ENCODE results near the gene HSPA1A.

DNA sequence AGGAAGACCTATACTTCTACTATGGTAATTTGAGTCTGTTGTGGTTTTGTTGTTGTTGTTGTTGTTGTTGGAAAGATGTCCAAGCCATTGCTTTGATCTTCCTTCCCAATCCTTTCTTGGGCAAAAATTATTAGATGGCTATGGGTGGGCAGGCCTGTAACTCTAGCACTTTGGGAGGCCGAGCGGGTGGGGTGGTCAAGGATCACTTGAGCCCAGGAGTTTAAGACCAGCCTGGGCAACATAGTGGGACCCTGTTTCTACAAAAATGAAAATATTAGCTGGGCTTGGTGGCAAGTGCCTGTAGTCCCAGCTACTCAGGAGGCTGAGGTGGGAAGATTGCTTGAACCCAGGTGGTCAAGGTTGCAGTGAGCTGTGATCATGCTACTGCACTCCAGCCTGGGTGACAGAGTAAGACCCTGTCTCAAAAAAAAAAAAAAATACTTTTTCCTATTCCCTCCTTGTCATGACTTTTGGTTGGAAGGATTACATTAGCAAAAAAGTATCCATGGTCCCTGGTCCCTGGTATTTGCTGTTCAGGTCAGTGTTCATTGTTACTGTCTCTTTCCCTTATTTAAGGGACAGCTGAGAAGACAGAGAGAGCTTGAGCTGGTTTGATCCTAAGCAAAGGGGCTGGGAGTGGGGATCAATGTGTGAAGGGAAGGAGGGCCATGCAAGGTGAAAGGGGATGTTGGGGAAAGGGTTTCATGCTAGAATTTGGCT lies 35.6 kb downstream of the HSPA1A start:
- TF ChIP-seq, protein P1, sequence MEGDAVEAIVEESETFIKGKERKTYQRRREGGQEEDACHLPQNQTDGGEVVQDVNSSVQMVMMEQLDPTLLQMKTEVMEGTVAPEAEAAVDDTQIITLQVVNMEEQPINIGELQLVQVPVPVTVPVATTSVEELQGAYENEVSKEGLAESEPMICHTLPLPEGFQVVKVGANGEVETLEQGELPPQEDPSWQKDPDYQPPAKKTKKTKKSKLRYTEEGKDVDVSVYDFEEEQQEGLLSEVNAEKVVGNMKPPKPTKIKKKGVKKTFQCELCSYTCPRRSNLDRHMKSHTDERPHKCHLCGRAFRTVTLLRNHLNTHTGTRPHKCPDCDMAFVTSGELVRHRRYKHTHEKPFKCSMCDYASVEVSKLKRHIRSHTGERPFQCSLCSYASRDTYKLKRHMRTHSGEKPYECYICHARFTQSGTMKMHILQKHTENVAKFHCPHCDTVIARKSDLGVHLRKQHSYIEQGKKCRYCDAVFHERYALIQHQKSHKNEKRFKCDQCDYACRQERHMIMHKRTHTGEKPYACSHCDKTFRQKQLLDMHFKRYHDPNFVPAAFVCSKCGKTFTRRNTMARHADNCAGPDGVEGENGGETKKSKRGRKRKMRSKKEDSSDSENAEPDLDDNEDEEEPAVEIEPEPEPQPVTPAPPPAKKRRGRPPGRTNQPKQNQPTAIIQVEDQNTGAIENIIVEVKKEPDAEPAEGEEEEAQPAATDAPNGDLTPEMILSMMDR (tag by site-specific recombination; IDR thresholded peaks at IDR 0.05) = no peak
- TF ChIP-seq, protein P2, sequence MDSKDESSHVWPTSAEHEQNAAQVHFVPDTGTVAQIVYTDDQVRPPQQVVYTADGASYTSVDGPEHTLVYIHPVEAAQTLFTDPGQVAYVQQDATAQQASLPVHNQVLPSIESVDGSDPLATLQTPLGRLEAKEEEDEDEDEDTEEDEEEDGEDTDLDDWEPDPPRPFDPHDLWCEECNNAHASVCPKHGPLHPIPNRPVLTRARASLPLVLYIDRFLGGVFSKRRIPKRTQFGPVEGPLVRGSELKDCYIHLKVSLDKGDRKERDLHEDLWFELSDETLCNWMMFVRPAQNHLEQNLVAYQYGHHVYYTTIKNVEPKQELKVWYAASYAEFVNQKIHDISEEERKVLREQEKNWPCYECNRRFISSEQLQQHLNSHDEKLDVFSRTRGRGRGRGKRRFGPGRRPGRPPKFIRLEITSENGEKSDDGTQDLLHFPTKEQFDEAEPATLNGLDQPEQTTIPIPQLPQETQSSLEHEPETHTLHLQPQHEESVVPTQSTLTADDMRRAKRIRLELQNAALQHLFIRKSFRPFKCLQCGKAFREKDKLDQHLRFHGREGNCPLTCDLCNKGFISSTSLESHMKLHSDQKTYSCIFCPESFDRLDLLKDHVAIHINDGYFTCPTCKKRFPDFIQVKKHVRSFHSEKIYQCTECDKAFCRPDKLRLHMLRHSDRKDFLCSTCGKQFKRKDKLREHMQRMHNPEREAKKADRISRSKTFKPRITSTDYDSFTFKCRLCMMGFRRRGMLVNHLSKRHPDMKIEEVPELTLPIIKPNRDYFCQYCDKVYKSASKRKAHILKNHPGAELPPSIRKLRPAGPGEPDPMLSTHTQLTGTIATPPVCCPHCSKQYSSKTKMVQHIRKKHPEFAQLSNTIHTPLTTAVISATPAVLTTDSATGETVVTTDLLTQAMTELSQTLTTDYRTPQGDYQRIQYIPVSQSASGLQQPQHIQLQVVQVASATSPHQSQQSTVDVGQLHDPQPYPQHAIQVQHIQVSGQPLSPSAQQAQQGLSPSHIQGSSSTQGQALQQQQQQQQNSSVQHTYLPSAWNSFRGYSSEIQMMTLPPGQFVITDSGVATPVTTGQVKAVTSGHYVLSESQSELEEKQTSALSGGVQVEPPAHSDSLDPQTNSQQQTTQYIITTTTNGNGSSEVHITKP (tag by site-specific recombination; IDR thresholded peaks at IDR 0.05) = no peak
- TF ChIP-seq ZXDB (tag by site-specific recombination; IDR thresholded peaks at IDR 0.05) (no peak), ZNF155 (tag by site-specific recombination; IDR thresholded peaks at IDR 0.05) (no peak), YY1 (tag by site-specific recombination; IDR thresholded peaks at IDR 0.05) (no peak), ZNF398 (tag by site-specific recombination; IDR thresholded peaks at IDR 0.05) (no peak), ZNF513 (tag by site-specific recombination; IDR thresholded peaks at IDR 0.05) (no peak)
- TF ChIP-seq, protein P3, sequence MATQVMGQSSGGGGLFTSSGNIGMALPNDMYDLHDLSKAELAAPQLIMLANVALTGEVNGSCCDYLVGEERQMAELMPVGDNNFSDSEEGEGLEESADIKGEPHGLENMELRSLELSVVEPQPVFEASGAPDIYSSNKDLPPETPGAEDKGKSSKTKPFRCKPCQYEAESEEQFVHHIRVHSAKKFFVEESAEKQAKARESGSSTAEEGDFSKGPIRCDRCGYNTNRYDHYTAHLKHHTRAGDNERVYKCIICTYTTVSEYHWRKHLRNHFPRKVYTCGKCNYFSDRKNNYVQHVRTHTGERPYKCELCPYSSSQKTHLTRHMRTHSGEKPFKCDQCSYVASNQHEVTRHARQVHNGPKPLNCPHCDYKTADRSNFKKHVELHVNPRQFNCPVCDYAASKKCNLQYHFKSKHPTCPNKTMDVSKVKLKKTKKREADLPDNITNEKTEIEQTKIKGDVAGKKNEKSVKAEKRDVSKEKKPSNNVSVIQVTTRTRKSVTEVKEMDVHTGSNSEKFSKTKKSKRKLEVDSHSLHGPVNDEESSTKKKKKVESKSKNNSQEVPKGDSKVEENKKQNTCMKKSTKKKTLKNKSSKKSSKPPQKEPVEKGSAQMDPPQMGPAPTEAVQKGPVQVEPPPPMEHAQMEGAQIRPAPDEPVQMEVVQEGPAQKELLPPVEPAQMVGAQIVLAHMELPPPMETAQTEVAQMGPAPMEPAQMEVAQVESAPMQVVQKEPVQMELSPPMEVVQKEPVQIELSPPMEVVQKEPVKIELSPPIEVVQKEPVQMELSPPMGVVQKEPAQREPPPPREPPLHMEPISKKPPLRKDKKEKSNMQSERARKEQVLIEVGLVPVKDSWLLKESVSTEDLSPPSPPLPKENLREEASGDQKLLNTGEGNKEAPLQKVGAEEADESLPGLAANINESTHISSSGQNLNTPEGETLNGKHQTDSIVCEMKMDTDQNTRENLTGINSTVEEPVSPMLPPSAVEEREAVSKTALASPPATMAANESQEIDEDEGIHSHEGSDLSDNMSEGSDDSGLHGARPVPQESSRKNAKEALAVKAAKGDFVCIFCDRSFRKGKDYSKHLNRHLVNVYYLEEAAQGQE (tag by site-specific recombination; IDR thresholded peaks at IDR 0.05) = no peak

Data from HEK293 (cell line).